GM12865 (cell line): Measurements from ENCODE around the gene CHD2.
"Not testable (repeated sequence)": the region's sequence is repeated elsewhere in the genome, so short reads cannot be mapped to it uniquely, and the experiment has no call there.

Experiments used
- DNase-seq: peaks from one replicate; pipeline ENCODE4 v3.0.0; 2010; ENCODE audit warnings: low read depth
- H3K4me3 ChIP-seq: 2 replicates; pipeline ENCODE4 v1.5.1; 2011; ENCODE audit warnings: mild to moderate bottlenecking, low read depth, low read length, control low read depth
- TF ChIP-seq, protein P1 (sequence below): IDR thresholded peaks from 2 replicates; pipeline ENCODE4 v1.5.1; 2011; ENCODE audit warnings: low read length, control low read depth, low read depth, inconsistent platforms; ENCODE audit not compliant: insufficient read depth; ENCODE audit errors: missing control alignments

CHD2 gene

DNA sequence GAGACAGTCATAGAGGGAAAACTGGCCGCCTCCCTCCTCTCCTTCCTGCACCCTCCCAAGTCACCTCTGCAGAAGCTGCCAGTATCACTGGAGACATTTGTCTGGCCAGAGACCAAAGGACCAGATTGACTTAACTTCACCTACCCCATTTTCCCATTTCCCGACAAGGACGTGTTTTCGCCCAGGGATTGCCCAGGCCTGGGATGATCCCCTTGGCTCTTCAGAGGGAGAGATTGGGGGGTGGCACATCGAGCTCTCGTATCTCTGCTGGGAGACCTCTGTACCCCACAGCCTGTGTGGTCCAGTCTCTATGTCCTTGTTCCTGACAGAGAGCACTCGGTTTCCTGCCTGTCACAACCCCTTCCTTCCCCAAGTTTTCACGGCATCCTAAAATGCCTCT lies 157.5 kb downstream of the CHD2 start:
- DNase-seq, result no peak
- no peak overlapping the region for H3K4me3 ChIP-seq
- TF ChIP-seq, protein P1, sequence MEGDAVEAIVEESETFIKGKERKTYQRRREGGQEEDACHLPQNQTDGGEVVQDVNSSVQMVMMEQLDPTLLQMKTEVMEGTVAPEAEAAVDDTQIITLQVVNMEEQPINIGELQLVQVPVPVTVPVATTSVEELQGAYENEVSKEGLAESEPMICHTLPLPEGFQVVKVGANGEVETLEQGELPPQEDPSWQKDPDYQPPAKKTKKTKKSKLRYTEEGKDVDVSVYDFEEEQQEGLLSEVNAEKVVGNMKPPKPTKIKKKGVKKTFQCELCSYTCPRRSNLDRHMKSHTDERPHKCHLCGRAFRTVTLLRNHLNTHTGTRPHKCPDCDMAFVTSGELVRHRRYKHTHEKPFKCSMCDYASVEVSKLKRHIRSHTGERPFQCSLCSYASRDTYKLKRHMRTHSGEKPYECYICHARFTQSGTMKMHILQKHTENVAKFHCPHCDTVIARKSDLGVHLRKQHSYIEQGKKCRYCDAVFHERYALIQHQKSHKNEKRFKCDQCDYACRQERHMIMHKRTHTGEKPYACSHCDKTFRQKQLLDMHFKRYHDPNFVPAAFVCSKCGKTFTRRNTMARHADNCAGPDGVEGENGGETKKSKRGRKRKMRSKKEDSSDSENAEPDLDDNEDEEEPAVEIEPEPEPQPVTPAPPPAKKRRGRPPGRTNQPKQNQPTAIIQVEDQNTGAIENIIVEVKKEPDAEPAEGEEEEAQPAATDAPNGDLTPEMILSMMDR, result no peak

DNA sequence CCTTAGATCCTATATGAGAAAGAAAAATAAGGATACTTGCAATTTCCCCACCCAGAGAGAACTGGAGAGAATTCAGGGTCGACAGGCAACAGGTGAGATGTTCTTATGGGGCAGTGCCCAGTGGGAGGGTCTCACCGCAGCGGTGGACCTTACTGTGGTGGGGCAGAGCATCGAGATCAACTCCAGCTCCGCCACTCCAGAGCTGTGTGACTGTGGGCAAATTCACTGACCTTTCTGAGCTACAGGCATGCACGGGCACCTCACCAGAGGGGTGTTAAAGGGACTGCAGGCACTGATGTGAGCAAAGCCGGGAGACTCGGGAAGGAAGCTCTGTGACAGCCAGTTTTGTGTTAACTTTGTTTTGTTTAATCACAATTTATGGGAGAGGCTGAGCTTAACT lies 158.0 kb downstream of the CHD2 start:
- no peak for DNase-seq
- TF ChIP-seq, protein P1, result no peak
- H3K4me3 ChIP-seq, result no peak overlapping the region

GRCh38 chr15:93058904-93059427 lies 158.8 kb downstream of the CHD2 start:
- TF ChIP-seq, protein P1, result no peak
- H3K4me3 ChIP-seq, result no peak overlapping the region
- no peak for DNase-seq

- TF ChIP-seq, protein P1, result no peak
Measured at GRCh38 chr15:93059442-93059841, 159.3 kb downstream of the CHD2 start.

GRCh38 chr15:93060336-93061248 lies 160.5 kb downstream of the CHD2 start:
- H3K4me3 ChIP-seq, result no peak overlapping the region
- TF ChIP-seq, protein P1, result no peak
- DNase-seq, result no peak

More at GRCh38 chr15:93059442-93059841, 159.3 kb downstream of the CHD2 start:
- no peak for DNase-seq
- H3K4me3 ChIP-seq, result no peak overlapping the region

GRCh38 chr15:93062628-93063261 lies 162.6 kb downstream of the CHD2 start:
- not testable (repeated sequence) for H3K4me3 ChIP-seq, DNase-seq

GRCh38 chr15:93063262-93063671 lies 163.1 kb downstream of the CHD2 start:
- no peak for DNase-seq

More at GRCh38 chr15:93063262-93063671, 163.1 kb downstream of the CHD2 start:
- TF ChIP-seq, protein P1, result no peak
- no peak overlapping the region for H3K4me3 ChIP-seq
